BE2C (cell line): Measurements from ENCODE around the gene ZBTB7A.

Source experiments
- DNase-seq: peaks from one replicate; pipeline ENCODE4 v3.0.0-alpha.2; 2020
- H3K27me3 ChIP-seq: fragments of 250-450 bp; sonication (Bioruptor Pico); 2 replicates; pipeline ENCODE4 v1.5.1; 2020; ENCODE audit warnings: mild to moderate bottlenecking
- H3K36me3 ChIP-seq: fragments of 250-450 bp; sonication (Bioruptor Pico); 2 replicates; pipeline ENCODE4 v1.5.1; 2020; ENCODE audit warnings: mild to moderate bottlenecking
- H3K4me1 ChIP-seq: fragments of 250-450 bp; sonication (Bioruptor Pico); 2 replicates; pipeline ENCODE4 v1.5.1; 2020
- H3K4me3 ChIP-seq: 2 replicates; pipeline ENCODE4 v1.5.1; 2011; ENCODE audit warnings: low read depth, low read length
- H3K9me3 ChIP-seq: fragments of 250-450 bp; sonication (Bioruptor Pico); 2 replicates; pipeline ENCODE4 v1.5.1; 2020
- CTCF ChIP-seq: IDR thresholded peaks from 2 replicates; pipeline ENCODE4 v1.5.1; 2012; ENCODE audit warnings: mild to moderate bottlenecking, low read depth, low read length

The ZBTB7A gene

GRCh38 chr19:4077007-4077374 is 10.3 kb upstream of the ZBTB7A start:
- Histone ChIP-seq H3K9me3 (no peaks in the 10 kb centered on the region; the same call in 1 of the 2 replicates), H3K27me3 (no peaks in the 10 kb centered on the region), H3K4me1 (no peaks in the 10 kb centered on the region), H3K4me3 (no peak overlapping the region), H3K36me3 (no peaks in the 10 kb centered on the region)
- no peak for DNase-seq
- no peak for TF ChIP-seq CTCF

GRCh38 chr19:4075373-4075772 is 8.7 kb upstream of the ZBTB7A start:
- Histone ChIP-seq H3K9me3 (no peaks in the 10 kb centered on the region; the same call in 1 of the 2 replicates), H3K4me3 (no peak overlapping the region), H3K27me3 (no peaks in the 10 kb centered on the region), H3K36me3 (no peaks in the 10 kb centered on the region), H3K4me1 (no peaks in the 10 kb centered on the region)
- TF ChIP-seq CTCF = no peak
- DNase-seq = no peak

- no peak for DNase-seq
- no peak for TF ChIP-seq CTCF
- no peaks in the 10 kb centered on the region for H3K27me3 ChIP-seq
- H3K36me3 ChIP-seq = no peaks in the 10 kb centered on the region
- H3K9me3 ChIP-seq = no peaks in the 10 kb centered on the region
- H3K4me3 ChIP-seq = no peak overlapping the region
- H3K4me1 ChIP-seq = no peaks in the 10 kb centered on the region
Observed at GRCh38 chr19:4071610-4072009, 4.9 kb upstream of the ZBTB7A start.

- no peaks in the 10 kb centered on the region for H3K27me3 ChIP-seq
Observed at GRCh38 chr19:4069331-4069959, 2.7 kb upstream of the ZBTB7A start.

GRCh38 chr19:4068047-4068966 is 1.6 kb upstream of the ZBTB7A start:
- TF ChIP-seq CTCF = no peak
- H3K27me3 ChIP-seq = no peaks in the 10 kb centered on the region
- peak; percentile 14 for DNase-seq
- no peaks in the 10 kb centered on the region for H3K9me3 ChIP-seq
- peaks cover 4% of the 10 kb centered on the region for H3K36me3 ChIP-seq
- peak overlapping the region; percentile 69 for H3K4me3 ChIP-seq
- H3K4me1 ChIP-seq = no peaks in the 10 kb centered on the region

More at GRCh38 chr19:4069331-4069959, 2.7 kb upstream of the ZBTB7A start:
- DNase-seq = no peak
- no peak overlapping the region for H3K4me3 ChIP-seq
- no peak for TF ChIP-seq CTCF
- no peaks in the 10 kb centered on the region for H3K36me3 ChIP-seq
- H3K4me1 ChIP-seq = no peaks in the 10 kb centered on the region
- H3K9me3 ChIP-seq = no peaks in the 10 kb centered on the region
